CD4-positive, alpha-beta T cell treated with Interleukin-15 for 4 hours (primary cell): ENCODE results near the gene NLRP11.
A peak's percentile ranks its signal among the peaks of the same experiment; 100 is the strongest.

ENCODE experiments used
- DNase-seq: peaks from one replicate; pipeline ENCODE4 v3.0.0-alpha.2; 2020; ENCODE audit warnings: low spot score

The NLRP11 gene

DNA sequence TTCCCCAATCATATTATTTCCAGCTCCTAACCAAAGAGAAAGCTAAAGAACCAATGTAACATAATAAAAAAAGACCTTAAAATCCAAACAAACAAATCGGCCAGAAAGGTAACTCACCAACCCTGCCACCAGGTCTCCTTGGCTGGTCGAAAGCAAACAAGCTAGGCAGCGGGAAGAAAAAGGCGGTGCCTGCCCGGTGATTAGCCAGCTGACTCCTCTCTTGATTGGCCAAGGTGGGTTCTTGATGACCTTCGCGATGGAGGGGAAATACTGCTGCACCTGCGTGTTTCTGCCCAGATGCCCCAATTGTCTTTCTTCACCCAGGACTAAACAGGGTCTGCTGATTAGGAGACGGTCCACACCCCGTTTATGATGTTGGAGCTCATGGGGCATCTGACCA lies at the start of gene NLRP11:
NLRP11 (minus strand) TSS at position 154 of the 400 bp plus-strand sequence. CDS start 13,825 bp downstream, outside the sequence.
- no peak for DNase-seq

DNA sequence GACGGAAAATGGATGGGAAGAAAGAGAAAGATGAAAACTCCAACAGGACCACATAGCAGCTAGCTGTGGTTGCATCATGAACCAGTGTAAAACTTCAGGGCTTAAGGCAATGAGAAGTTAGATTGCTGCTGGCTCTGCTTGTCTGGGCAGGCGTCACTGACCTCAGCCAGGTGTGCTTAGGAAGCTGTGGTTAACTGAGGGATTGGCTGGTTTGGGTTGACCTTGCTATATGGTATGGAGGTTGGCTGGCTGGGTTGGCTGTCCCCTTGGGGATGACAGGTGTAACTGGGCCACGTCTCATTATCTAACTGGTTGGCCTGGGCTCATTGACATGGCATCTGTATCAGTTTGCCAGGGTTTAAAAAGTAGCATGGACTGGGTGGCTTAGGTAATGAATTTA lies 45.4 kb upstream of the NLRP11 start:
- no peak for DNase-seq

DNA sequence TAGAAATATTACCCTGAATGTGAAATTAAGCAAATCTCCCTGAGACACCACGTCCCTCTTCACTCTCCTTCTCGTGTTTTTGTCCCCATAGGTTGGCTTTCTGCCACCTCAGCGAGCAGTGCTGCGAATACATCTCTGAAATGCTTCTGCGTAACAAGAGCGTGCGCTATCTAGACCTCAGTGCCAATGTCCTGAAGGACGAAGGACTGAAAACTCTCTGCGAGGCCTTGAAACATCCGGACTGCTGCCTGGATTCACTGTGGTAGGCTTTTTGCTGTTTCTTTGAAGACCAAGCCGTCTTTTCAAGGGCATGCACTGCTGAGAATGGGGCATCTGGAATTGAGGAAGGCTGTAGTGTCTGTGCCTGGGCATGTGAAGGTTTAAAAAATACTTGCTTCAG lies 38.9 kb upstream of the NLRP11 start:
- no peak for DNase-seq

DNA sequence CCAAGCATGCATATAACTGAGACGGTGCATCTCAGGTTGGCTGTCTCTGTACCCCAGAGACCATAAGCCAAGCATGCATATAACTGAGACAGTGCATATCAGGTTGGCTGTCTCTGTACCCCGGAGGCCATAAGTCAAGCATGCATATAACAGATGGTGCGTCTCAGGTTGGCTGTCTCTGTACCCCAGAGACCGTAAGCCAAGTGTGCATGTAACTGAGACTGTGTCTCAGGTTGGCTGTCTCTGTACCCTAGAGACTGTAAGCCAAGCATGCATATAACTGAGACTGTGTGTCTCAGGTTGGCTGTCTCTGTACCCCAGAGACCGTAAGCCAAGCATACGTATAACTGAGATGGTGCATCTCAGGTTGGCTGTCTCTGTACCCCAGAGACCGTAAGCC lies 35.3 kb upstream of the NLRP11 start:
- DNase-seq: no peak

DNA sequence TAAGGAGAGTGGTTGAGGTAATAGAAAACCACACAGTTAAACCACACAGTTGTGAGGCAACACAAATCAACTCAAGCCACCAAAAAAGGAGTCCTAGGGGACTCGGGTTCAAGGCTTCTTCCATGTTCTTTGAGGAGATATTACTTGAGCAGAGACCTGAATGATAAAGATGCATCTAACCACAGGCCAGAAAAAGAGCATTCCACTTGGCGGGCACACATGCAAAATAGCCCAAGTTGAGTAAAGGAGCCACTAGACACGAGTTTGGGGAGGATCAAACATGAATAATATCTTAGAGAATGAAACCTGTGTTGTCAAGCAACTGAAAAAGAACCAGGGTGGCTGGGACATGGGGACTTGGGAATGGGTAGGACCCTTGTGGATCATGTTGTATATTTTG lies 34.7 kb upstream of the NLRP11 start:
- DNase-seq: no peak

DNA sequence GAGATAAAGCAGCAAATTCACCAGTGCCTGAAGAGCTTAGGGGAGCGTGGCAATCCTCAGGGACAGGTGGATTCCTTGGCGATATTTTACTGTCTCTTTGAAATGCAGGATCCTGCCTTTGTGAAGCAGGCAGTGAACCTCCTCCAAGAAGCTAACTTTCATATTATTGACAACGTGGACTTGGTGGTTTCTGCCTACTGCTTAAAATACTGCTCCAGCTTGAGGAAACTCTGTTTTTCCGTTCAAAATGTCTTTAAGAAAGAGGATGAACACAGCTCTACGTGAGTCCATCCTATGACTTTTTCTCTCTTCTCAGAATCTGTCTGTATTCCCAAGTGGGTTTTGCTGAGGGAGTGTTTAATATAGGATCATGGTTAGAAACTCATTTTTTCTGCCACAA lies 27.2 kb upstream of the NLRP11 start:
- no peak for DNase-seq

DNA sequence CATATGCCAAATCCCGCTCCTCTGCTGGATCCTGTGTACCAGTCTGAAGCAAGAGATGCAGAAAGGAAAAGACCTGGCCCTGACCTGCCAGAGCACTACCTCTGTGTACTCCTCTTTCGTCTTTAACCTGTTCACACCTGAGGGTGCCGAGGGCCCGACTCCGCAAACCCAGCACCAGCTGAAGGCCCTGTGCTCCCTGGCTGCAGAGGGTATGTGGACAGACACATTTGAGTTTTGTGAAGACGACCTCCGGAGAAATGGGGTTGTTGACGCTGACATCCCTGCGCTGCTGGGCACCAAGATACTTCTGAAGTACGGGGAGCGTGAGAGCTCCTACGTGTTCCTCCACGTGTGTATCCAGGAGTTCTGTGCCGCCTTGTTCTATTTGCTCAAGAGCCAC lies 26.6 kb upstream of the NLRP11 start:
- no peak for DNase-seq

DNA sequence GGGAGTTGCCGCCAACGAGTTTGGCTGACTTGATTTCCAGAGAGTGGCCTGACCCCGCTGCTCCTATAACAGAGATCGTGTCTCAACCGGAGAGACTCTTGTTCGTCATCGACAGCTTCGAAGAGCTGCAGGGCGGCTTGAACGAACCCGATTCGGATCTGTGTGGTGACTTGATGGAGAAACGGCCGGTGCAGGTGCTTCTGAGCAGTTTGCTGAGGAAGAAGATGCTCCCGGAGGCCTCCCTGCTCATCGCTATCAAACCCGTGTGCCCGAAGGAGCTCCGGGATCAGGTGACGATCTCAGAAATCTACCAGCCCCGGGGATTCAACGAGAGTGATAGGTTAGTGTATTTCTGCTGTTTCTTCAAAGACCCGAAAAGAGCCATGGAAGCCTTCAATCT lies 26.2 kb upstream of the NLRP11 start:
- DNase-seq: no peak

DNA sequence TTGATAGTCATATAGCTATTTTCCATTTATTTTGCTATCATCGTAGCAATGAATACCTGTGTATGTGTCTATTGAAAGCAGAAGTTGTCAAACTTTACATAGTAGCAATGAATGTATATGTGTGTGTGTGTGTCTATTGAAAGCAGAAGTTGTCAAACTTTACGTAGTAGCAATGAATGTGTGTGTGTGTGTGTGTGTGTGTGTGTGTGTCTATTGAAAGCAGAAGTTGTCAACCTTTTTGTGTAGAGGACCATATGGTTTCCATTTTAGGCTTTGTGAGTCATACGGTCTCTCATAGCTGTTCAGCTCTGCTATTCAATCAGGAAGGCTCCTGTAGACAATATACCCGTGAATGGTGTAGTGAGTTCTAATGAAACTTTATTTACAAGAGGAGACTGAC lies 25.4 kb upstream of the NLRP11 start:
- no peak for DNase-seq

DNA sequence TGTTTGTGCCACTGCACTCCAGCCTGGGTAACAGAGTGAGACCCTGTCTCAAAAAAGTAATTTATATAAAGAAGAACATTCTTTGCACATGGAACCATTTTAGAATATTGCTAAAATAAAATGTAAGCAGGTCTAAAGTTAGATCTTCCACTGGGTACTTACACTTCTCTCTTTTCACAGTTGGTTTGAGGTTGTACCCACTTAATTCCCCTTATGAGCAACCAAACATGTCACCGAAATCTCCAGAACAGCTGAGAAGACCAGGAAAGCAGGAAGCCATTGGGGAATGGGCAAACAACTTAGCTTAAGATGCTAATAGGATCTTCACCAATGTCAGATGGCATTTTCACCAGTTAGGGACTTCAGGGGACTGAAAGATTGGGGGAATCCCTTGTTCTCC lies 23.4 kb upstream of the NLRP11 start:
- DNase-seq: no peak

DNA sequence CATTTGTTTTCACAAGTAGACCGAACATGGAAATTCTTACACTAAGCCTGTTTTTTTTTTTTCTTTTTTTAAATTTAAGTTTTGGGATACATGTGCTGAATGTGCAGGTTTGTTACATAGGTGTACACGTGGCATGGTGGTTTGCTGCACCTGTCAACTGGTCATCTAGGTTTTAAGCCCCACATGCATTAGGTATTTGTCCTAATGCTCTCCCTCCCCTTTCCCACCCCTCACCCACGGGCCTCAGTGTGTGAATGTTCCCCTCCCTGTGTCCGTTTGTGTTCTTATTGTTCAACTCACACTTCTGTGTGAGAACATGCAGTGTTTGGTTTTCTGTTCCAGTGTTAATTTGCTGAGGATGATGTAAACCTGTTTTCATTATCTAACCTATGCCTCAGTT lies 7.1 kb upstream of the NLRP11 start:
- no peak for DNase-seq

DNA sequence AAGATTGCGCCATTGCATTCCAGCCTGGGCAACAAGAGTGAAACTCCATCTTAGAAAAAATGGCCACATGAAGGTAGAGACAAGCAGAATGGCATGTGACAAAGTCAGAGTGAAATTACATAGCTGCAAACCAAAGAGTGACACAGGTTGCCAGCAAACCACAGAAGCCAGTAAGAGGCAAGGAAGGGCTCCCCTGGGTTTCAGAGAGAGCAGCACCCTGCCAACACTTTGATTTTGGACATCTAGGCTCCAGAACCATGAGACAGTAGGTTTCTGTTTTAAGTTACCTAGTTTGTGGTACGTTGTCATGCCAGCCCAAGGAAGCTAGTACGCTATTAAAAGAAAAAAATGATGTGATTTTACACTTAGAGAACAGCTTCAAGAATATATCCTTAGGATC lies 6.5 kb upstream of the NLRP11 start:
- DNase-seq: no peak

DNA sequence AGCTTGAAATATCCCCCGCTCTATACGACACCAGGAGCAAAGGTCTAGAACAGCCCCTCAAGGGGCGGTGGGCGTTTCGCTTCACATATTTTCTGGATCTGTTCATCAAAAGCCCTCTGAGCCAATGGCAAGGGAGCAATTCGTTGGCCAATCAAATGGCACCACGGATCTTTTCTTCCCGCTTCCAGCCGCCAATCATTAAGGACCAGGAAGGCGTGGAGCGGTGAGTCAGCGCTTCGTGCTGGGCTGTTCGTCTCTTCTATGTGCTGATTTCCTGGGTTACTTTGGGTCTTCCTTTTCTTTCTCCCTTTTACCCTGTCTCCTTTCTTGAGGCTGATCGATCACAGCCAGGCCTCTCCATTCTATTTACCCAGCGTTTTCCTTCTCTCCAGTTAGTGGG lies 4.5 kb upstream of the NLRP11 start, which contains the start of gene NLRP4:
NLRP4 (plus strand) TSS at position 201 of the 400 bp plus-strand sequence. CDS start 15,541 bp downstream, outside the sequence.
- no peak for DNase-seq

DNA sequence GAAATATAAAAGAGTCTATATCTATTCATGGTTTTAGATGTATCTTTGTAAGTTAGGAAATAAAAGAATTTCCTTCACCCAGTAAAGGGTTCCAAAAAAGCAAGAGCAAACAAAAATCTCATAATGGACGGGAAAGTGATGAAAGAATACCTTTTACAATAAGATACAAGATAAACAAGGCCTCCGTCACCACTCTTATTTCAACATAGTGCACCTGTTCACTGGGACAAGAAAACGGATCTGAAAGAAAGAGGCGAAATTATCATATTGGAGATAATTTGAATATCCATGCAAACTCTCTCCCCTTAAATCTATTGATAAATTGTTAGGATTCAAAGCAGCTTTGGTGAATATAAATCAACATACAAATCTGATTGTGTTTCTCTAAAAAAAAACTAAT lies 877 bp upstream of the NLRP11 start:
- no peak for DNase-seq

DNA sequence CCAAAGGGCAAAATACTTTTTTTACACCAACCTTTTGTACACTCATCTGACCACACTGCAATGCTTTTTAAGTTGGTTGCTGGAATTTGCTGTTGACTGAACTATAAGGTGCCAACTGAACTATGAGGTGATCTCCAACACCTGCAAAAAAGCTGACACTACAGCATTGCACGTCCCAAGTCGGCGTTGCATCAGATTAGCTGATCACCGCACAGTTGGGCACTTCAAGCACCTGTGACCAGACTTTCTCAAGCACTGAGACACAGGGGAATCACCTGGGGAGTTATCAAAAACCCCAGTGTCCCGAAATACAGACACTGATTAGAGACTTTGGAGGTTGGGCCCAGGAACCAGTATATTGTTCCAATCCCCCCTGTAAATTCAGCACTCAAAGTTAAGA lies 1.1 kb downstream of the NLRP11 start:
- no peak for DNase-seq

DNA sequence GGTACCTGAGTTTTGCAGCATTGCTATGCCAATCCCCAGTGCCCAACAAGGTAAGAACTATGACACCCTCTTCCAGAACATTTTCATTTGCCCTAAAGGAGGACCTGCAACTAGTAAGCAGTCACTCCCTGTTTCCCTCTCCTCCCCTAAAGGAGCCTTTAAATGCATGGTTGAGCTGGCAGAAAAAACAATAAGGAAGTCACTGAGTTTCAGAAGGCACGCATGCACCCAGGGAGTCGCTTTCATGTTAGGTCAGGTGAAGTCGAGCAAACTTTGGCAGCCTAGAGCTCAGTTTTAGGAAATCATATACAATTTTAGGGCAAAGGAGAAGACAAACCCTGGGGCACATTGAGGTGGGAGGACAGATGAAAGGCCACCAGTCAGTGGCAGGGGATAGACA lies 11.8 kb downstream of the NLRP11 start:
- no peak for DNase-seq

DNA sequence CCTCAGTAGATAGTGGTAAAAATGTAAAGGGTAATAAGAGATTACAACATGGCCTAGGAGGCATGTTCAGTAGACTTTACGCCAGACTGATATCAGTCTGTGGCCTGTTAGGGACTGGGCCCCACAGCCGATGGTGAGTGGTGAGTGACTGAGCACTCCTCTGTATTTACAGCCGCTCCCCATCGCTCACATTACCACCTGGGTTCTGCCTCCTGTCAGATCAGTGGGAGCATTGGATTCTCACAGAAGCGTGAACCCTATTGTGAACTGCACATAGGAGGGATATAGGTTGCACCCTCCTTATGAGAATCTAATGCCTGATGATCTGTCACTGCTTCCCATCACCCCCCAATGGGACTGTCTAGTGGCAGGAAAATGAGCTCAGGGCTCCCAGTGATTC lies 17.9 kb downstream of the NLRP11 start:
- no peak for DNase-seq

DNA sequence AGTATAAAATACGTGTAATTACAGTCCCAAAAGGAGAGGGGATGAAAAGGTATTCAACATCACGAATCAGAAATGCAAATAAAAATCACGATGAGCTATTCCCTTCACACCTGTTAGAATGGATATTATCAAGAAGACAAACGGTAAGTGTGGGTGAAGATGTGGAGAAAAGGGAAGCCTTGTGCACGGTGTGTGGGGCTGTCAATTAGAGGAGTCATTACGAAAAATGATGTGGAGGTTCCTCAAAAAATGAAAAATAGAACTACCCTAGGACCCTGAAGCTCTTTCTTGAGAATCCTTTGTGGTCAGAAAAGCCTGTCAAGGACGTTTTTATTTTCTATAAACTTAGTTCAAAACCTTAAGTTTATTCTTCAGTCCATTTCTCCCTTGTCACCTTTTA lies 19.4 kb downstream of the NLRP11 start:
- DNase-seq: no peak

DNA sequence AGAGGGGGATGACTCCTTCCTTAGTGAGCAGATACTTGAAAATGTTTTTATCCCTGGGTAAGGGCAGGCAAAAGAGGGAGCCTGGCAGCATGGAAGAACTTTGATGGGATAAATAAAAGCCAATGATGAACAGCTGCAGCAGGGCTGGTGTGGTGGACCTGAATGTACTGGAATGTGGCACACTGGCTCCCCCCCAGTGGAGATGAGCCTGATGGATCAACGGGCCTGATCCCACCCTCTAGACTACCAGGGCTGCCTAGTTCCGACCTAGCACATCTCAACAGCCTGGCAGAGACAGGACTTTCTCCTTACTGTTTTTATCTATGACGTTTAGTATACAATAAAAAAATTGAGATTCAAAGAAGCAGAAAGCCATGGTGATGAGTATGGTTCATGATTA lies 20.5 kb downstream of the NLRP11 start:
- DNase-seq: no peak

DNA sequence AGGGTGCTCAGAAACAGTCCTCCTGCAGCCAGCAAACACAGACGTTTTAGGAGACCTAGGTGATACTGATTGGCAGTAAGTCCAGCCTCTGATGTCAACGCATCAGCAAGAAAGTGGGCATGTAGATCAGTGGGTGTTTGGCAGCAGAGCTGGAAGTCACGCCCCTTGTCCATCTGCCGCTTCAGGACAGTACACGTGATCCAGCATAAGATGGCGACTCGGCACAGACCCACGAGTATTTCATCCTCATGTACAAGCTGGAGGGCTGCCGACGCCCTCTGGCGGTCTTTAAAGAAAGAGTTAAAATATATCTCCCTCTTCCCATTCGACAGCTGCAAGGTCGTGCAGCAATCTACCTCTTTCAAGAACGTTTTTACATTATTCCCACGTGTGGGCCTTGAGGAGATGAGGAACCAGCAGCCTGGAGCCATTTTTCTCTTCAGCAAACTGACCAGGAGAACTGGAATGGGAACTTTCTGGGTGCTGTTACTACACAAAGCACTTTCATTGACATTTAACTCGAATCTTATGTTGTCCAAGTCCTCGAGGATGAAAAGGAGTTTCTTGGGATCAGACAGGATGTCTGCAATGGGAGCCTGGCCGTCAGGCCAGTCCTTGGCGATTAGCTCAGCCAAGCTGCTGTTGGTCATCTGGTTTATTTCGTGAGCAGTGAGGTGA lies 22.3 kb downstream of the NLRP11 start:
- peak; percentile 2 for DNase-seq

DNA sequence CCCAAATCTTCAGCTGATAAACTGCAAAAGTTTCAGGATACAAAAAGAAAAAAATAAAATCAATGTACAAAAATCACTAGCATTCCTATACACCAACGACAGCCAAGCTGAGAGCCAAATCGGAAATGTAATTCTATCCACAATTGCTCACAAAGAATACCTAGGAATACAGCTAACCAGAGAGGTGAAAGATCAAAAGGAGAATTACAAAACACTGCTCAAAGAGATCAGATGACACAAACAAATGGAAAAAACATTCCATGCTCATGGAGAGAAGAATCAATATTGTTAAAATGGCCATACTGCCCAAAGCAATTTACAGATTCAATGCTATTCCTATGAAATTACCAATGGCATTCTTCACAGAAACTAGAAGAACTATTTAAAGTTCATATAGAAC lies 29.5 kb downstream of the NLRP11 start:
- no peak for DNase-seq

DNA sequence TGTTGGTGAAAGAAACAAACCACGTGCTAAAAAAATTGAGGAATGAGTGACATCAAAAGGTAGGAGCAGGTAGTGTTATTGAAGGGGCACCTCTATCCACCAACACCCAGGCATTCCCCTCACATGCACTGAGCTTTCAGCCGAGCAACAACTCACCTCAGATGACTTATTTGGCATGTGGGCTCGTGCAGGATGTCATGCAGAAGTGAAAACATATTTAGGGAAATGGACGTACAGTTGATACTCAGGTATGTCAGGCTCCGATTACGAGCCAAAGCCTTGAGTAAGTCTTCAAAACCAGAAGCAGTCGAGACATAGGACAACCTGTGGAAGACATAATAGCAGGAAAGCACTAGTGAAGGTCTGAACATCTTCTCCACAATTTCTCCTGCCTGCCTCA lies 30.4 kb downstream of the NLRP11 start:
- no peak for DNase-seq

DNA sequence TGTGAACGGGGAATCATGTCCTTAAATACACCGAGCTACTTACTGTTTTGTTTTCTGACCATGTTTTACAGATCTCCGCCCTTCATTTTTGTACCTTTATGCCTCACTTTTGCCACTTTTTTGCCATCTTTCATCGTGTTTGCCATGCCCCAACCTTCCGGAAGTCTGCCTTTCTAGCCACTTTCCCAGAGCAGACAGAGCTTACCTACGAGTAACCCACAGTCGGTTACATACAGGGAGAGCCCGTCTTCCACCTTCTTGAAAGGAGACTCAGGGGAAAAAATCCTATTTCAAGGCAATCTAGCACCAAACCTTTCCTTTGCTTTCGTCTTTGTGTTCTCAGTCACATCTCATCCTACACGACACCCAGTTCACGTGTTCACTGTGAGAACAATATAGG lies 36.8 kb downstream of the NLRP11 start:
- no peak for DNase-seq

DNA sequence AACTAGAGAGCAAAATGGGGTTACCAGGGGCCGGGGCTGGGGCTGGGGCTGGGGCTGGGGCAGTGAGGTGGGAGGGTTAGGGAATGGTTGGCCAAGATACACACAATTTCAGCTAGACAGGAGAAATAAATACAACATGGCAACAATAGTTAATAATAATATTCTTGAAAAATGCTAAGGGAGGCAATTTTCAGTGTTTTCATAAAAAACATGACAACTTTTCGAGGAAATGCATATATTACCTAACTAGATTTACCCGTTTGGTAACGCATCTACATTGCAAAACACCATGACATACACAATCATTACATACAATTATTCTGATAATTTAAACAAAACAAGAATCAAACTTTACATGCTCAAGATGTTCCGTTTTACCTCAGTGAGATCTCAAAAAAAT lies 50.7 kb downstream of the NLRP11 start:
- no peak for DNase-seq

DNA sequence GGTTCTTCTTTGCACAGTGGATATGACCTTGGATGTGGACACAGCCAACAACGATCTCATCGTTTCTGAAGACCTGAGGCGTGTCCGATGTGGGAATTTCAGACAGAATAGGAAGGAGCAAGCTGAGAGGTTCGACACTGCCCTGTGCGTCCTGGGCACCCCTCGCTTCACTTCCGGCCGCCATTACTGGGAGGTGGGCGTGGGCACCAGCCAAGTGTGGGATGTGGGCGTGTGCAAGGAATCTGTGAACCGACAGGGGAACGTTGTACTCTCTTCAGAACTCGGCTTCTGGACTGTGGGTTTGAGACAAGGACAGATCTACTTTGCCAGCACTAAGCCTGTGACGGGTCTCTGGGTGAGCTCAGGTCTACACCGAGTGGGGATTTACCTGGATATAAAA lies 53.5 kb downstream of the NLRP11 start:
- no peak for DNase-seq
